Fibroblast of skin of abdomen (primary cell): ENCODE results near the gene TRIM65. TPM values are rescaled to one million over a fixed set of nuclear protein-coding genes. Genes with fewer than 3 reads are reported as not detected.

Experiments used
- DNase-seq: peaks from one replicate; pipeline ENCODE4 v3.0.0-alpha.2; 2013
- polyA plus RNA-seq, 2 experiments: library from polyadenylated mRNA; unstranded; fragments of 120-200 nt; gene quantifications; one replicate each; pipeline ENCODE4 v1.2.1, GENCODE V29; 2013; ENCODE audit not compliant: insufficient read length in 2 of 2

The TRIM65 gene
- polyA plus RNA-seq (2013, experiment 1 of 2; ENCODE audit: insufficient read length) = 21.2 TPM
- polyA plus RNA-seq (2013, experiment 2 of 2; ENCODE audit: insufficient read length) = 20.1 TPM

GRCh38 chr17:75896415-75897159 lies at the start of gene TRIM65:
Gene TRIM65, minus strand, starts transcription at chr17:75896951. Its CDS starts 14 bp downstream, at chr17:75896937.
- peak; percentile 77 for DNase-seq

GRCh38 chr17:75945211-75945610 lies 48.5 kb upstream of the TRIM65 start:
- DNase-seq = no peak

GRCh38 chr17:75943491-75943890 lies 46.7 kb upstream of the TRIM65 start:
- DNase-seq = no peak

- DNase-seq = no peak
Measured at GRCh38 chr17:75942473-75942872, 45.7 kb upstream of the TRIM65 start.

- no peak for DNase-seq
Measured at GRCh38 chr17:75941442-75941819, 44.7 kb upstream of the TRIM65 start.

- DNase-seq = peak; percentile 91
Measured at GRCh38 chr17:75940727-75941441, 44.1 kb upstream of the TRIM65 start, which contains the start of gene FBF1. Gene FBF1, minus strand, starts transcription at chr17:75941042. Its CDS starts 2,893 bp downstream, at chr17:75938149.

- no peak for DNase-seq
Measured at GRCh38 chr17:75937652-75938051, 40.9 kb upstream of the TRIM65 start.

- peak; percentile 44 for DNase-seq
Measured at GRCh38 chr17:75933808-75934207, 37.1 kb upstream of the TRIM65 start.

- DNase-seq = no peak
Measured at GRCh38 chr17:75932852-75933251, 36.1 kb upstream of the TRIM65 start.

- DNase-seq = no peak
Measured at GRCh38 chr17:75931062-75931461, 34.3 kb upstream of the TRIM65 start.

- no peak for DNase-seq
Measured at GRCh38 chr17:75927286-75927922, 30.7 kb upstream of the TRIM65 start.

GRCh38 chr17:75926456-75926855 lies 29.7 kb upstream of the TRIM65 start:
- DNase-seq = no peak

- no peak for DNase-seq
Measured at GRCh38 chr17:75925912-75926311, 29.2 kb upstream of the TRIM65 start.

- DNase-seq = no peak
Measured at GRCh38 chr17:75925103-75925502, 28.4 kb upstream of the TRIM65 start.

GRCh38 chr17:75922963-75923874 lies 26.5 kb upstream of the TRIM65 start:
- DNase-seq = no peak

- DNase-seq = no peak
Measured at GRCh38 chr17:75922173-75922961, 25.6 kb upstream of the TRIM65 start.

GRCh38 chr17:75921596-75921995 lies 24.8 kb upstream of the TRIM65 start:
- DNase-seq = no peak

- no peak for DNase-seq
Measured at GRCh38 chr17:75920045-75920560, 23.4 kb upstream of the TRIM65 start.

GRCh38 chr17:75919611-75920010 lies 22.9 kb upstream of the TRIM65 start:
- no peak for DNase-seq

GRCh38 chr17:75917917-75918445 lies 21.2 kb upstream of the TRIM65 start:
- no peak for DNase-seq
